ENCODE results near the gene ITSN1.

DNA sequence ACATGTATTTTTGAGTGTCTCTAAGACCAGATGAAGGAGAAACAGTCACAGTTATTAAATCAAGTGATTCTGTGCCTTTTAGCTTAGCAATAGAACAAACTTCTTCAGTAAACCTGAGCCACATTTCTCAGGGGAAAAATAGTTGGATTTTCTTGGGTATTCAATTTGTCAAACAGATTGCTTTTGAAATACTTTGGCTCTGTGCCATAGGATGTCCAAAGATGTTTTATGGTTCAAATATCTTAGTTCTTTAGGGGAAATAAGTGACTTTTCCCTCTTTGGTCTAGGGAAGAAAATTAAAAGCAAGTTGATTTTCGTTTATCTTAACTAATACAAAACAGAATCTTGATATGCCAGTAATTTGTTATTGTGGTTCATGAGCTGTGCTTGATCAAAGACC lies 147.4 kb downstream of the ITSN1 start:
- TF ChIP-seq, protein P1, sequence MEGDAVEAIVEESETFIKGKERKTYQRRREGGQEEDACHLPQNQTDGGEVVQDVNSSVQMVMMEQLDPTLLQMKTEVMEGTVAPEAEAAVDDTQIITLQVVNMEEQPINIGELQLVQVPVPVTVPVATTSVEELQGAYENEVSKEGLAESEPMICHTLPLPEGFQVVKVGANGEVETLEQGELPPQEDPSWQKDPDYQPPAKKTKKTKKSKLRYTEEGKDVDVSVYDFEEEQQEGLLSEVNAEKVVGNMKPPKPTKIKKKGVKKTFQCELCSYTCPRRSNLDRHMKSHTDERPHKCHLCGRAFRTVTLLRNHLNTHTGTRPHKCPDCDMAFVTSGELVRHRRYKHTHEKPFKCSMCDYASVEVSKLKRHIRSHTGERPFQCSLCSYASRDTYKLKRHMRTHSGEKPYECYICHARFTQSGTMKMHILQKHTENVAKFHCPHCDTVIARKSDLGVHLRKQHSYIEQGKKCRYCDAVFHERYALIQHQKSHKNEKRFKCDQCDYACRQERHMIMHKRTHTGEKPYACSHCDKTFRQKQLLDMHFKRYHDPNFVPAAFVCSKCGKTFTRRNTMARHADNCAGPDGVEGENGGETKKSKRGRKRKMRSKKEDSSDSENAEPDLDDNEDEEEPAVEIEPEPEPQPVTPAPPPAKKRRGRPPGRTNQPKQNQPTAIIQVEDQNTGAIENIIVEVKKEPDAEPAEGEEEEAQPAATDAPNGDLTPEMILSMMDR (IDR thresholded peaks at IDR 0.05; ENCODE audit: low read depth, low read length, missing input control), result no peak
- TF ChIP-seq, protein P2, sequence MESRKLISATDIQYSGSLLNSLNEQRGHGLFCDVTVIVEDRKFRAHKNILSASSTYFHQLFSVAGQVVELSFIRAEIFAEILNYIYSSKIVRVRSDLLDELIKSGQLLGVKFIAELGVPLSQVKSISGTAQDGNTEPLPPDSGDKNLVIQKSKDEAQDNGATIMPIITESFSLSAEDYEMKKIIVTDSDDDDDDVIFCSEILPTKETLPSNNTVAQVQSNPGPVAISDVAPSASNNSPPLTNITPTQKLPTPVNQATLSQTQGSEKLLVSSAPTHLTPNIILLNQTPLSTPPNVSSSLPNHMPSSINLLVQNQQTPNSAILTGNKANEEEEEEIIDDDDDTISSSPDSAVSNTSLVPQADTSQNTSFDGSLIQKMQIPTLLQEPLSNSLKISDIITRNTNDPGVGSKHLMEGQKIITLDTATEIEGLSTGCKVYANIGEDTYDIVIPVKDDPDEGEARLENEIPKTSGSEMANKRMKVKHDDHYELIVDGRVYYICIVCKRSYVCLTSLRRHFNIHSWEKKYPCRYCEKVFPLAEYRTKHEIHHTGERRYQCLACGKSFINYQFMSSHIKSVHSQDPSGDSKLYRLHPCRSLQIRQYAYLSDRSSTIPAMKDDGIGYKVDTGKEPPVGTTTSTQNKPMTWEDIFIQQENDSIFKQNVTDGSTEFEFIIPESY (IDR thresholded peaks at IDR 0.05), result no peak
- TF ChIP-seq EGR1 (IDR thresholded peaks at IDR 0.05; ENCODE audit: low read depth in 2 of 2) (no peak), TAF1 (conservative IDR thresholded peaks at IDR 0.05) (no peak), JUND (IDR thresholded peaks at IDR 0.05) (no peak), SP1 (IDR thresholded peaks at IDR 0.05) (no peak), GABPA (IDR thresholded peaks at IDR 0.05 in 1 of 2, conservative IDR thresholded peaks at IDR 0.05 in 1 of 2) (no peak)
- TF ChIP-seq, protein P3, sequence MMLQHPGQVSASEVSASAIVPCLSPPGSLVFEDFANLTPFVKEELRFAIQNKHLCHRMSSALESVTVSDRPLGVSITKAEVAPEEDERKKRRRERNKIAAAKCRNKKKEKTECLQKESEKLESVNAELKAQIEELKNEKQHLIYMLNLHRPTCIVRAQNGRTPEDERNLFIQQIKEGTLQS (IDR thresholded peaks at IDR 0.05), result no peak
- TF ChIP-seq, protein P4, sequence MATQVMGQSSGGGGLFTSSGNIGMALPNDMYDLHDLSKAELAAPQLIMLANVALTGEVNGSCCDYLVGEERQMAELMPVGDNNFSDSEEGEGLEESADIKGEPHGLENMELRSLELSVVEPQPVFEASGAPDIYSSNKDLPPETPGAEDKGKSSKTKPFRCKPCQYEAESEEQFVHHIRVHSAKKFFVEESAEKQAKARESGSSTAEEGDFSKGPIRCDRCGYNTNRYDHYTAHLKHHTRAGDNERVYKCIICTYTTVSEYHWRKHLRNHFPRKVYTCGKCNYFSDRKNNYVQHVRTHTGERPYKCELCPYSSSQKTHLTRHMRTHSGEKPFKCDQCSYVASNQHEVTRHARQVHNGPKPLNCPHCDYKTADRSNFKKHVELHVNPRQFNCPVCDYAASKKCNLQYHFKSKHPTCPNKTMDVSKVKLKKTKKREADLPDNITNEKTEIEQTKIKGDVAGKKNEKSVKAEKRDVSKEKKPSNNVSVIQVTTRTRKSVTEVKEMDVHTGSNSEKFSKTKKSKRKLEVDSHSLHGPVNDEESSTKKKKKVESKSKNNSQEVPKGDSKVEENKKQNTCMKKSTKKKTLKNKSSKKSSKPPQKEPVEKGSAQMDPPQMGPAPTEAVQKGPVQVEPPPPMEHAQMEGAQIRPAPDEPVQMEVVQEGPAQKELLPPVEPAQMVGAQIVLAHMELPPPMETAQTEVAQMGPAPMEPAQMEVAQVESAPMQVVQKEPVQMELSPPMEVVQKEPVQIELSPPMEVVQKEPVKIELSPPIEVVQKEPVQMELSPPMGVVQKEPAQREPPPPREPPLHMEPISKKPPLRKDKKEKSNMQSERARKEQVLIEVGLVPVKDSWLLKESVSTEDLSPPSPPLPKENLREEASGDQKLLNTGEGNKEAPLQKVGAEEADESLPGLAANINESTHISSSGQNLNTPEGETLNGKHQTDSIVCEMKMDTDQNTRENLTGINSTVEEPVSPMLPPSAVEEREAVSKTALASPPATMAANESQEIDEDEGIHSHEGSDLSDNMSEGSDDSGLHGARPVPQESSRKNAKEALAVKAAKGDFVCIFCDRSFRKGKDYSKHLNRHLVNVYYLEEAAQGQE (IDR thresholded peaks at IDR 0.05), result no peak
- TF ChIP-seq, protein P5, sequence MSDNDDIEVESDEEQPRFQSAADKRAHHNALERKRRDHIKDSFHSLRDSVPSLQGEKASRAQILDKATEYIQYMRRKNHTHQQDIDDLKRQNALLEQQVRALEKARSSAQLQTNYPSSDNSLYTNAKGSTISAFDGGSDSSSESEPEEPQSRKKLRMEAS (IDR thresholded peaks at IDR 0.05), result no peak

Data from liver (tissue), 3 donors.